ENCODE results near the gene NFILZ.
A peak's percentile ranks its signal among the peaks of the same experiment; 100 is the strongest.
"Not testable (repeated sequence)": the region's sequence is repeated elsewhere in the genome, so short reads cannot be mapped to it uniquely, and the experiment has no call there.

Gene NFILZ

GRCh38 chr19:8630796-8631424 is 477 bp downstream of the NFILZ start:
- DNase-seq, result no peak
- no peak for TF ChIP-seq CTCF (IDR thresholded peaks at IDR 0.05)
- peaks cover 0 to 15% (median 7%) of the 10 kb centered on the region in 4 donors for H3K4me1 ChIP-seq
- no peaks in the 10 kb centered on the region for H3K36me3 ChIP-seq
- no peaks in the 10 kb centered on the region for H3K27me3 ChIP-seq
- no peak overlapping the region for H3K4me3 ChIP-seq
- intact Hi-C loops (cut with DNase I; ENCODE audit: low total_unique reads), result no loop called here
- H3K9me3 ChIP-seq, result peaks cover 0 to 8% (median 8%) of the 10 kb centered on the region in 3 donors
- peak overlapping the region; percentile 42 to 59 for H3K27ac ChIP-seq

- intact Hi-C loops (cut with DNase I; ENCODE audit: low total_unique reads), result no loop called here
- Histone ChIP-seq H3K4me1 (peaks cover 0 to 15% (median 7%) of the 10 kb centered on the region in 4 donors), H3K27ac (peak overlapping the region; percentile 42 to 59), H3K36me3 (no peaks in the 10 kb centered on the region), H3K27me3 (no peaks in the 10 kb centered on the region), H3K9me3 (peaks cover 0 to 8% (median 8%) of the 10 kb centered on the region in 3 donors), H3K4me3 (no peak overlapping the region)
- DNase-seq, result peak in 1 of 2 donors; percentile 82
- no peak for TF ChIP-seq CTCF (IDR thresholded peaks at IDR 0.05)
Measured at GRCh38 chr19:8631425-8631819, 989 bp downstream of the NFILZ start.

- peaks cover 0 to 2% (median 0%) of the 10 kb centered on the region in 3 donors for H3K9me3 ChIP-seq
- intact Hi-C loops (cut with DNase I; ENCODE audit: low total_unique reads), result no loop called here
- no peak for TF ChIP-seq CTCF (IDR thresholded peaks at IDR 0.05)
- H3K27me3 ChIP-seq, result no peaks in the 10 kb centered on the region
- peaks cover 0 to 36% (median 10%) of the 10 kb centered on the region in 4 donors for H3K4me1 ChIP-seq
- no peaks in the 10 kb centered on the region for H3K36me3 ChIP-seq
- H3K4me3 ChIP-seq, result no peak overlapping the region
- no peak for DNase-seq
- no peak overlapping the region for H3K27ac ChIP-seq
Measured at GRCh38 chr19:8635422-8635821, 5.0 kb downstream of the NFILZ start.

GRCh38 chr19:8637070-8637469 is 6.6 kb downstream of the NFILZ start:
- H3K27ac ChIP-seq; H3K9me3 ChIP-seq; H3K36me3 ChIP-seq; H3K4me3 ChIP-seq; DNase-seq; H3K27me3 ChIP-seq; intact Hi-C loops (cut with DNase I; ENCODE audit: low total_unique reads): not testable (repeated sequence)
- H3K4me1 ChIP-seq, result peaks cover 0 to 25% (median 3%) of the 10 kb centered on the region in 4 donors

GRCh38 chr19:8638078-8638619 is 7.7 kb downstream of the NFILZ start:
- no peak for TF ChIP-seq CTCF (IDR thresholded peaks at IDR 0.05)
- no peaks in the 10 kb centered on the region for H3K9me3 ChIP-seq
- no peaks in the 10 kb centered on the region for H3K27me3 ChIP-seq
- H3K4me1 ChIP-seq, result peaks cover 0 to 25% (median 3%) of the 10 kb centered on the region in 4 donors
- peak in 1 of 2 donors; percentile 32 for DNase-seq
- no peaks in the 10 kb centered on the region for H3K36me3 ChIP-seq
- H3K4me3 ChIP-seq, result no peak overlapping the region
- H3K27ac ChIP-seq, result no peak overlapping the region
- intact Hi-C loops (cut with DNase I; ENCODE audit: low total_unique reads), result no loop called here

- Histone ChIP-seq H3K4me3 (no peak overlapping the region), H3K27me3 (no peaks in the 10 kb centered on the region)
Measured at GRCh38 chr19:8639821-8640401, 9.5 kb downstream of the NFILZ start.

More at GRCh38 chr19:8639821-8640401, 9.5 kb downstream of the NFILZ start:
- Histone ChIP-seq H3K36me3 (no peaks in the 10 kb centered on the region), H3K27ac (no peak overlapping the region), H3K9me3 (no peaks in the 10 kb centered on the region), H3K4me1 (peaks cover 0 to 25% (median 3%) of the 10 kb centered on the region in 4 donors)
- no peak for TF ChIP-seq CTCF (IDR thresholded peaks at IDR 0.05)
- intact Hi-C loops (cut with DNase I; ENCODE audit: low total_unique reads), result loop anchor here (5.0 to 10.0 kb wide), 2 partner anchors 58 to 375 kb away; no protein-coding TSS in a partner anchor
- no peak for DNase-seq
